H1 (cell line): ENCODE measurements around the gene DCTN2.

Experiments used
- CBX5 ChIP-seq: fragments of 300-800, 300-1000 bp; sonication (generic); IDR thresholded peaks from 2 replicates; pipeline ENCODE4 v1.7.1; 2016; ENCODE audit warnings: antibody characterized with exemption, low read length, low read depth
- EP300 ChIP-seq, 2 experiments: IDR thresholded peaks; 1 replicate in 1 of 2; 2 replicates in 1 of 2; pipeline ENCODE4 v1.6.1; 2011 to 2012; ENCODE audit warnings: low read depth in 2 of 2, low read length in 2 of 2, mild to moderate bottlenecking in 2 of 2, borderline replicate concordance in 1 of 2, inconsistent platforms in 1 of 2, moderate library complexity in 1 of 2
- GABPA ChIP-seq: IDR thresholded peaks from 2 replicates; pipeline ENCODE4 v1.6.1; 2011; ENCODE audit warnings: mild to moderate bottlenecking, low read length, moderate library complexity, borderline replicate concordance; ENCODE audit not compliant: insufficient read depth
- SP1 ChIP-seq: IDR thresholded peaks from 2 replicates; pipeline ENCODE4 v1.6.1; 2011; ENCODE audit warnings: low read depth, low read length
- TEAD4 ChIP-seq: IDR thresholded peaks from 2 replicates; pipeline ENCODE4 v1.6.1; 2012; ENCODE audit warnings: low read depth, low read length, inconsistent platforms, mixed read lengths
- TF ChIP-seq, protein P1 (sequence below), 3 experiments: IDR thresholded peaks; 1 replicate in 2 of 3; 2 replicates in 1 of 3; pipeline versions ENCODE4 v1.5.1 to v1.6.1; 2011; ENCODE audit warnings: low read length in 3 of 3, mild to moderate bottlenecking in 3 of 3, inconsistent platforms in 2 of 3, low read depth in 1 of 3, moderate library complexity in 1 of 3; ENCODE audit not compliant: insufficient read depth in 1 of 3; ENCODE audit errors: control extremely low read depth in 1 of 3

DNA sequence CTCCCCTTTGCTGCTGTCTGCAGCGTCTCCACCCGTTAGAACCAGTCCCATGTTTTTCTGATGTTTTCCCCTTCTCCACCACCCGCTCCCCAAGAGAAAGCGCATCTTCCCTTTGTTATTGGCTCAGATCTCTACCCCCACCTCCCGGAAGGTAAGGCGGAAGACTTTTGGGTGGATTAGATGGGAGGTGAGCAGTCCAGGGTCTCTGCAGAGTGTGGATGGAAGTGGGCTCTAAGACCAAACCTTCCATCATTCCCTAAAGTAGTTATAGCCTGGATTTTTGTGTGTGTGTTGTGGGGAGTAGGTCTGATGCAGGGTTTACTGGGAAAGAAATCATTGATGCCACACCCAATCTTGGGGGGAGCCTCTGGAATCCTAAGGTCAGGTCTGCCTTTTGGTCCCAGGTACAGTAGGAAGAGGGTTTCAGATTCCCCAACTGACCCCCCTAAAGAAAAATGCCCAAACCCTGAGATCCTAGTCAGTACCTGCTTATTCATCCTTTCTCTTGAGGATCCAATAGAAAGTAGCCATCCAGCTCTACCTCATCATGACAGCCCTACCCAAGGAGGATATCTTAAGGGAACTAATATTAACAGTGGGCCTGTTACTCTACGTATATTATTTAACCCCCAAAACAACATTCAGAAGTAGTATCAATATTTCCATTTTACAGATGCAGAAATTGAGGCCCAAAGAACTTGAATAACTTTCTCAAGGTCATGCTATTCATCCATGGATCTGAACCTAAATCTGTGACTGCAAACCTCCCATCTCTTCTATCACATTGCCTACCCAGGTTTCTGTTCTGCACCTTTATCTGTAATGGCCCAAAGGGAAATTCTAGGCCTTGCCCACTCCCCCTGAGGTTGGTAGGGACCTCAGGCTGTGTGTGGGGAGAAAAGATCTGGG, 3.9 kb upstream of the DCTN2 start:
- TF ChIP-seq, protein P1, sequence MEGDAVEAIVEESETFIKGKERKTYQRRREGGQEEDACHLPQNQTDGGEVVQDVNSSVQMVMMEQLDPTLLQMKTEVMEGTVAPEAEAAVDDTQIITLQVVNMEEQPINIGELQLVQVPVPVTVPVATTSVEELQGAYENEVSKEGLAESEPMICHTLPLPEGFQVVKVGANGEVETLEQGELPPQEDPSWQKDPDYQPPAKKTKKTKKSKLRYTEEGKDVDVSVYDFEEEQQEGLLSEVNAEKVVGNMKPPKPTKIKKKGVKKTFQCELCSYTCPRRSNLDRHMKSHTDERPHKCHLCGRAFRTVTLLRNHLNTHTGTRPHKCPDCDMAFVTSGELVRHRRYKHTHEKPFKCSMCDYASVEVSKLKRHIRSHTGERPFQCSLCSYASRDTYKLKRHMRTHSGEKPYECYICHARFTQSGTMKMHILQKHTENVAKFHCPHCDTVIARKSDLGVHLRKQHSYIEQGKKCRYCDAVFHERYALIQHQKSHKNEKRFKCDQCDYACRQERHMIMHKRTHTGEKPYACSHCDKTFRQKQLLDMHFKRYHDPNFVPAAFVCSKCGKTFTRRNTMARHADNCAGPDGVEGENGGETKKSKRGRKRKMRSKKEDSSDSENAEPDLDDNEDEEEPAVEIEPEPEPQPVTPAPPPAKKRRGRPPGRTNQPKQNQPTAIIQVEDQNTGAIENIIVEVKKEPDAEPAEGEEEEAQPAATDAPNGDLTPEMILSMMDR (IDR thresholded peaks at IDR 0.05; ENCODE audit: control extremely low read depth in 1 of 3, insufficient read depth in 1 of 3, low read depth in 1 of 3, low read length in 3 of 3), result no peak
- TF ChIP-seq GABPA (no peak), TEAD4 (no peak), SP1 (no peak), CBX5 (no peak), EP300 (IDR thresholded peaks at IDR 0.05; ENCODE audit: borderline replicate concordance in 1 of 2, low read depth in 2 of 2, low read length in 2 of 2) (no peak)
